ENCODE data around the gene UCHL5. TPM values are rescaled to one million over a fixed set of nuclear protein-coding genes. Genes with fewer than 3 reads are reported as not detected.

UCHL5 gene
- total RNA-seq, 2 experiments from 2014 or later, result 28.6 to 82.5 TPM

DNA sequence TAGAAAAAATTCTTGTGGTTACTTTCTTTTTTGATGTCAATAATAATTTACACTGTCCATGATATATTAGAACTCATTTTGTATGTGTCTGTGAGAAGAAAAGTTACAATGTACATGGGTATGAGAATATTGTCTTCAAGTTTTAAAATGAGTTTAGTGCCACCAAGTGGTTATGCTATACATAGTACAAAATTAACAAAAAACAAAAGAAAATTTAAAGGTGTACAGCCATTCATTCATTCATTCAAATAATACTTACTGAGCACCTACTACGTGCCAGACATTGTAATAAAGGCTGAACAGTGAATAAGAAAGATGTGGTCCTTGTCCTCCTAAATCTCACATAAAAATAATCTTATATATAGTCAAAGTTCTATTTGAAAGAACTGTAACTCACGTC is 27.7 kb downstream of the UCHL5 start:
- H3K9me2 ChIP-seq (ENCODE audit: insufficient read depth, low read length), result no peaks in the 10 kb centered on the region
- H3K27ac ChIP-seq (ENCODE audit: low read depth, low read length, poor library complexity, severe bottlenecking), result no peak overlapping the region
- ChIA-PET CTCF (ENCODE audit: unreplicated experiment) (no interaction called here), POLR2A (interaction anchor here (1.2 to 1.3 kb wide), 2 partner anchors 18 to 225 kb away, joined by 3 read pairs; no protein-coding TSS in a partner anchor)
- peaks cover 75% of the 10 kb centered on the region for H3K36me3 ChIP-seq (ENCODE audit: insufficient read depth, low read length)
- peaks cover 17% of the 10 kb centered on the region; the same call in 1 of the 2 replicates for H3K9me3 ChIP-seq (ENCODE audit: low read length)
- H2AFZ ChIP-seq (ENCODE audit: low read length), result no peak overlapping the region
- H3K4me3 ChIP-seq (ENCODE audit: low read depth, low read length, poor library complexity, severe bottlenecking), result no peak overlapping the region
- peak; percentile 14 for DNase-seq (ENCODE audit: low spot score)
- intact Hi-C loops (cut with micrococcal nuclease; ENCODE audit: unreplicated experiment), result no loop called here
- TF ChIP-seq EZH2phosphoT487 (IDR thresholded peaks at IDR 0.05; ENCODE audit: borderline replicate concordance, low read depth, low read length), result no peak
- TF ChIP-seq, protein P1, sequence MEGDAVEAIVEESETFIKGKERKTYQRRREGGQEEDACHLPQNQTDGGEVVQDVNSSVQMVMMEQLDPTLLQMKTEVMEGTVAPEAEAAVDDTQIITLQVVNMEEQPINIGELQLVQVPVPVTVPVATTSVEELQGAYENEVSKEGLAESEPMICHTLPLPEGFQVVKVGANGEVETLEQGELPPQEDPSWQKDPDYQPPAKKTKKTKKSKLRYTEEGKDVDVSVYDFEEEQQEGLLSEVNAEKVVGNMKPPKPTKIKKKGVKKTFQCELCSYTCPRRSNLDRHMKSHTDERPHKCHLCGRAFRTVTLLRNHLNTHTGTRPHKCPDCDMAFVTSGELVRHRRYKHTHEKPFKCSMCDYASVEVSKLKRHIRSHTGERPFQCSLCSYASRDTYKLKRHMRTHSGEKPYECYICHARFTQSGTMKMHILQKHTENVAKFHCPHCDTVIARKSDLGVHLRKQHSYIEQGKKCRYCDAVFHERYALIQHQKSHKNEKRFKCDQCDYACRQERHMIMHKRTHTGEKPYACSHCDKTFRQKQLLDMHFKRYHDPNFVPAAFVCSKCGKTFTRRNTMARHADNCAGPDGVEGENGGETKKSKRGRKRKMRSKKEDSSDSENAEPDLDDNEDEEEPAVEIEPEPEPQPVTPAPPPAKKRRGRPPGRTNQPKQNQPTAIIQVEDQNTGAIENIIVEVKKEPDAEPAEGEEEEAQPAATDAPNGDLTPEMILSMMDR (conservative IDR thresholded peaks at IDR 0.05; ENCODE audit: low read length), result peak; percentile 80
- no TSS peak for BruUV-seq (replicated peaks)
- peaks cover 8% of the 10 kb centered on the region for H3K4me1 ChIP-seq (ENCODE audit: insufficient read depth, low read length, poor library complexity, severe bottlenecking)
- peaks cover 17% of the 10 kb centered on the region; the same call in 1 of the 2 replicates for H4K20me1 ChIP-seq (ENCODE audit: insufficient read depth, low read length)
- peaks cover 76% of the 10 kb centered on the region for H3K79me2 ChIP-seq (ENCODE audit: insufficient read depth, low read depth, low read length)
- H3K4me2 ChIP-seq (ENCODE audit: low read length), result no peak overlapping the region

DNA sequence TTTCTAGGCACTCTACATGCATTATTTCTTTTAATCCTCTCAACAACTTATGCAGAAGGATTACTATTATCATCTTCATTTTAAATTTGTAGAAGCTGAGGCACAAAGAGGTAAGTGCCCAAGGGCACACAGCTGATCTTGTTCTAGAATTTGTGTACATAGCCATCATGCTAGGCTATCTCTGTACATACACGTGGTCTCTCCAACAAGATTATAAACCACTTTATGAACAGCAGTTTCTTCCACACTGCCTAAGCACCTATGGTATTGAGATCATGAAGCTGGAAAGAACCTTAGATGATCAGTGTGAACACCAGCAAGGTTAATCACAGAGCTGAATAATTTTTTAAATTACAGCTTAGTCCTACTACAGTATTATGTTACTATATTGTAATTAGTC is 28.9 kb downstream of the UCHL5 start:
- H3K79me2 ChIP-seq (ENCODE audit: insufficient read depth, low read depth, low read length), result peaks cover 64% of the 10 kb centered on the region
- no TSS peak for BruUV-seq (replicated peaks)
- peaks cover 78% of the 10 kb centered on the region for H3K36me3 ChIP-seq (ENCODE audit: insufficient read depth, low read length)
- intact Hi-C loops (cut with micrococcal nuclease; ENCODE audit: unreplicated experiment), result no loop called here
- no peak overlapping the region for H2AFZ ChIP-seq (ENCODE audit: low read length)
- peaks cover 10% of the 10 kb centered on the region; the same call in 1 of the 2 replicates for H4K20me1 ChIP-seq (ENCODE audit: insufficient read depth, low read length)
- no peaks in the 10 kb centered on the region for H3K9me2 ChIP-seq (ENCODE audit: insufficient read depth, low read length)
- ChIA-PET POLR2A (interaction anchor here (0.5 to 1.6 kb wide), 12 partner anchors 9 to 547 kb away, joined by 3 to 10 read pairs (median 4); partner anchors contain the start of gene UCHL5), CTCF (ENCODE audit: unreplicated experiment) (interaction anchor here (0.7 kb wide), 1 partner anchor 16 kb away, joined by 3 read pairs; no protein-coding TSS in a partner anchor)
- H3K4me1 ChIP-seq (ENCODE audit: insufficient read depth, low read length, poor library complexity, severe bottlenecking), result peaks cover 8% of the 10 kb centered on the region
- no peak overlapping the region for H3K4me2 ChIP-seq (ENCODE audit: low read length)
- no peak overlapping the region for H3K4me3 ChIP-seq (ENCODE audit: low read depth, low read length, poor library complexity, severe bottlenecking)
- TF ChIP-seq, protein P1 (conservative IDR thresholded peaks at IDR 0.05; ENCODE audit: low read length), result no peak
- no peak for TF ChIP-seq EZH2phosphoT487 (IDR thresholded peaks at IDR 0.05; ENCODE audit: borderline replicate concordance, low read depth, low read length)
- H3K27ac ChIP-seq (ENCODE audit: low read depth, low read length, poor library complexity, severe bottlenecking), result no peak overlapping the region
- H3K9me3 ChIP-seq (ENCODE audit: low read length), result peaks cover 12% of the 10 kb centered on the region; the same call in 1 of the 2 replicates
- DNase-seq (ENCODE audit: low spot score), result no peak

DNA sequence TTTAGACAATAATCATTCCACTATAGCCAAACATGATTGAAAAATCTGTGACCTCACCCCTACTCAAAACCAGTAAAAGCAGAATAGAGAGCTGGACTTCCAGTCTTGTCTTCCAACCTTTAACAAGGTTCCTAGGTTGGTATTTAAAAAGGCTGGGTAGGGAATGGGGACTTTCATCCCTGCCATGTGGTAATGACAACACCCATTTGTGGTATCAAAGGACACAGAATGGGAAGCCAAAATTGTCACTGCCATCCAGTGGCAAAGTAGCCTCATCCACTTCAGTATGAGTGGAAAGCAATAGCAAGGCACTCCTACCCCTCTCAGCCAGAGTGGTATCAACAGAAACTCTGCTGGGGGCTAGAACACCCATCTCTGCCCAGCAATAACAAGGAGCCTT is 33.9 kb downstream of the UCHL5 start:
- no peak for DNase-seq (ENCODE audit: low spot score)
- H4K20me1 ChIP-seq (ENCODE audit: insufficient read depth, low read length), result no peaks in the 10 kb centered on the region
- H3K4me2 ChIP-seq (ENCODE audit: low read length), result no peak overlapping the region
- no peaks in the 10 kb centered on the region for H3K4me1 ChIP-seq (ENCODE audit: insufficient read depth, low read length, poor library complexity, severe bottlenecking)
- CTCF ChIA-PET (ENCODE audit: unreplicated experiment), result interaction anchor here (0.5 kb wide), 1 partner anchor 227 kb away, joined by 4 read pairs; no protein-coding TSS in a partner anchor
- POLR2A ChIA-PET, result interaction anchor here (2.9 kb wide), 1 partner anchor 11 kb away, joined by 9 read pairs; no protein-coding TSS in a partner anchor
- no peaks in the 10 kb centered on the region for H3K9me3 ChIP-seq (ENCODE audit: low read length)
- BruUV-seq (replicated peaks), result no TSS peak
- peaks cover 21% of the 10 kb centered on the region; the same call in 1 of the 2 replicates for H3K79me2 ChIP-seq (ENCODE audit: insufficient read depth, low read depth, low read length)
- peaks cover 93% of the 10 kb centered on the region for H3K36me3 ChIP-seq (ENCODE audit: insufficient read depth, low read length)
- TF ChIP-seq, protein P1 (conservative IDR thresholded peaks at IDR 0.05; ENCODE audit: low read length), result no peak
- no peak for TF ChIP-seq EZH2phosphoT487 (IDR thresholded peaks at IDR 0.05; ENCODE audit: borderline replicate concordance, low read depth, low read length)
- no peaks in the 10 kb centered on the region for H3K9me2 ChIP-seq (ENCODE audit: insufficient read depth, low read length)
- intact Hi-C loops (cut with micrococcal nuclease; ENCODE audit: unreplicated experiment), result no loop called here
- H3K27ac ChIP-seq (ENCODE audit: low read depth, low read length, poor library complexity, severe bottlenecking), result no peak overlapping the region
- no peak overlapping the region for H3K4me3 ChIP-seq (ENCODE audit: low read depth, low read length, poor library complexity, severe bottlenecking)
- H2AFZ ChIP-seq (ENCODE audit: low read length), result no peak overlapping the region
